BLaER1 (cell line): ENCODE data around the gene CCDC69.

Source experiments
- H3K27ac ChIP-seq: shearing (Covaris generic); formaldehyde crosslinking; 2 replicates; pipeline ENCODE4 v1.8.1; 2022
- H3K27me3 ChIP-seq: shearing (Covaris generic); formaldehyde crosslinking; 2 replicates; pipeline ENCODE4 v1.8.1; 2022
- H3K36me3 ChIP-seq: shearing (Covaris generic); formaldehyde crosslinking; 2 replicates; pipeline ENCODE4 v1.8.1; 2022
- H3K4me1 ChIP-seq: shearing (Covaris generic); formaldehyde crosslinking; 2 replicates; pipeline ENCODE4 v1.8.1; 2022
- H3K4me2 ChIP-seq: shearing (Covaris generic); formaldehyde crosslinking; 2 replicates; pipeline ENCODE4 v1.8.1; 2022
- H3K4me3 ChIP-seq: shearing (Covaris generic); formaldehyde crosslinking; 2 replicates; pipeline ENCODE4 v1.8.1; 2022
- H3K9ac ChIP-seq: shearing (Covaris generic); formaldehyde crosslinking; 2 replicates; pipeline ENCODE4 v1.8.1; 2022
- H3K9me3 ChIP-seq: shearing (Covaris generic); formaldehyde crosslinking; 2 replicates; pipeline ENCODE4 v1.8.1; 2022
- H4K20me1 ChIP-seq: shearing (Covaris generic); formaldehyde crosslinking; 2 replicates; pipeline ENCODE4 v1.8.1; 2022
- Cebpa-rat ChIP-seq: shearing (Covaris generic); IDR thresholded peaks from 2 replicates; pipeline ENCODE4 v1.8.1; 2022

CCDC69 gene

DNA sequence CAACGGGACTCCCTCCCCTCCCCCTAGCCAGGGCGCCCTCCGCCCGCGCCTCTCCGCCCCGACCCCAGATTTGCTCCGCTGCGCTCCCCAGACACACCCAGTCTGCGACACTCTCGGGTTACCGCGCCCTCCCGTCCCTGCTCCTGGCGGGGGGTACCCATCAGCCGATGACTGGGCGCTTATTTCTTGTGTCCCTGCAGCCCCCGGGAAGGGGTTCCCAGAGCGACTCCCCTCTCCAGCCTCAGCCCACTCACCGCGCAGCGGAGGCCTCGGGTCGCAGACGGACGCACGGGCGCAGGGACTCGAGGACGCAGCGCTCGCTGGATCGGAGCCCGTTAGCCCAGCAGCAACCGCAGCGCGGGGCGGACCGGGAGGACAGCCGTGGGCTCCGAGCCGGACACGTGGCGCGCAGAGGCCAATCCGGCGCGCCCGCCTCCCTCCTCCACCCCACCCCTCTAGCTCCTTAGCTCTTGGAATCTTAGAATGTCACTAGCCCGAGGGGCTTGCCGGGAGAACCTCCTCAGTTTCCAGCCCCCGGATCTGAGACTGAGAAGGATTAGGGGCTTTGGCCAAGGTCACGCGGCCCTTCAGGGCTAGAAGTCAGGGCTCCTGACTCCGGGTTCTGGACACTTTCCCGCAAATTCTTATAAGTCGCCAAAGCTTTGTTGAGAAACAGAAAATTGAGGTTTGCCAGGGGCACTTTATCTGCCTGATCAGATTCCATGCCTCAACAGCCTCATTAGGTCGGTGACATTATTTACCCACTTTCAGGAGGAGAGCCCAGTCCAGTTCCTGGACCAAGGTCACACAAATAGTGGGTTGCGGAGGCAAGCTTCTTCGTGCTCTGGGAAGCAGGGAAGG is 66.2 kb downstream of the CCDC69 start, which contains the start of gene ANXA6:
Gene ANXA6, minus strand, starts transcription at position 354 of the 861 bp plus-strand sequence. CDS start 9,878 bp downstream, outside the sequence.
- Histone ChIP-seq H3K4me1 (peaks cover 57% of the 10 kb centered on the region), H3K9ac (peak within 1 kb of the TSS; percentile 85), H4K20me1 (no peaks in the 10 kb centered on the region), H3K27ac (peak within 1 kb of the TSS; percentile 82), H3K27me3 (no peaks in the 10 kb centered on the region), H3K9me3 (no peaks in the 10 kb centered on the region), H3K4me3 (peak within 1 kb of the TSS; percentile 86), H3K36me3 (no peaks in the 10 kb centered on the region), H3K4me2 (peak within 1 kb of the TSS; percentile 98)
- no peak for TF ChIP-seq Cebpa-rat

DNA sequence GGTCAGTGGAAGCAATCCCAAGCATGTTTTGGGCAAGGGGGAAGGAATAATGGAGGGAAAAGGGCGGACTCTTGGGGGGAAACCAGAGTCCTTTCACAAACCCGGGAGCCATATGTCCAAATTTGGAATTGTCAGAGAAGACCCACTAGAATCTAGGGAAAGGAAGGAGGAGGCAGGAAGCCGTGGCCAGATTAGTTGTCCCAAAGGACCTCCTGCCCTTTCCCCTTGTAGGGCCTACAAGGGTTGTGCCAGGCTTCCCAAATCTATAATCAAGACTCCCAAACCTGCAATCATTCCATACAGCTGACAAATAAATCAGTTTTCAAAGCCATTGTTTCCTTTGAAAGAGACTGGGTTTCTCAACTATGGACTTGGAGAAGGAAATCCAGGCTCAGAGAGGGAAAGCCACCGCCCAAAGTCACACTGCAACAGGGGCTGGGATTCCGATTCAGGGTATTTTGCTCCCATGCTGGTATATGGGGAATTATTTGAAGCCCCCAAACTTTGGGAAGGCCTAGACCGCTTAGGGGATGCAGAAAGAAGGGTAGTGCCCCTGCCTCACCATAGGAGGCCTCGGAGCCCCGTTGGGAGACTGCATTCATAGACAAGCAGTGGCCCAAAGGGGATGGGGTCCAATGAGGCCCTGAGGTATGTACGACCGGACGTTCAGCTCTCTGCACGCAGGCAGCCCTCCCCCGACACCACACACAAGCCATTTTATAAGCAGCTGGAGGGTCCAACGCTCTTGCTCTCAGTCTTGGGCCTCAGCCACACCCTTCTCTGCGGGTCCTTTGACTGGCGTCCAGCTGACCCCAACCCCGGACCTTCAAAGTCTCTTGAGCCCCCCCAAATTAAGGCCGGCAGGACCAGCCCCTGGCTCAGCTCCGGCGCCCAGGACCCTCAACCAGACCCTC is 67.1 kb downstream of the CCDC69 start:
- no peaks in the 10 kb centered on the region for H3K9me3 ChIP-seq
- peak overlapping the region; percentile 98 for H3K4me2 ChIP-seq
- TF ChIP-seq Cebpa-rat: no peak
- H3K27me3 ChIP-seq: no peaks in the 10 kb centered on the region
- H3K9ac ChIP-seq: peak overlapping the region; percentile 85
- H3K4me3 ChIP-seq: peak overlapping the region; percentile 86
- H3K4me1 ChIP-seq: peaks cover 66% of the 10 kb centered on the region
- H4K20me1 ChIP-seq: no peaks in the 10 kb centered on the region
- H3K27ac ChIP-seq: peak overlapping the region; percentile 82
- H3K36me3 ChIP-seq: no peaks in the 10 kb centered on the region

- H3K4me1 ChIP-seq: peaks cover 74% of the 10 kb centered on the region
- H4K20me1 ChIP-seq: no peaks in the 10 kb centered on the region
- no peaks in the 10 kb centered on the region for H3K27me3 ChIP-seq
- peak overlapping the region; percentile 86 for H3K4me3 ChIP-seq
- H3K4me2 ChIP-seq: peak overlapping the region; percentile 98
- H3K9me3 ChIP-seq: no peaks in the 10 kb centered on the region
- H3K27ac ChIP-seq: peak overlapping the region; percentile 82
- H3K36me3 ChIP-seq: no peaks in the 10 kb centered on the region
- H3K9ac ChIP-seq: peak overlapping the region; percentile 85
- TF ChIP-seq Cebpa-rat: no peak
Measured at GRCh38 chr5:151155775-151156506, 68.0 kb downstream of the CCDC69 start.

DNA sequence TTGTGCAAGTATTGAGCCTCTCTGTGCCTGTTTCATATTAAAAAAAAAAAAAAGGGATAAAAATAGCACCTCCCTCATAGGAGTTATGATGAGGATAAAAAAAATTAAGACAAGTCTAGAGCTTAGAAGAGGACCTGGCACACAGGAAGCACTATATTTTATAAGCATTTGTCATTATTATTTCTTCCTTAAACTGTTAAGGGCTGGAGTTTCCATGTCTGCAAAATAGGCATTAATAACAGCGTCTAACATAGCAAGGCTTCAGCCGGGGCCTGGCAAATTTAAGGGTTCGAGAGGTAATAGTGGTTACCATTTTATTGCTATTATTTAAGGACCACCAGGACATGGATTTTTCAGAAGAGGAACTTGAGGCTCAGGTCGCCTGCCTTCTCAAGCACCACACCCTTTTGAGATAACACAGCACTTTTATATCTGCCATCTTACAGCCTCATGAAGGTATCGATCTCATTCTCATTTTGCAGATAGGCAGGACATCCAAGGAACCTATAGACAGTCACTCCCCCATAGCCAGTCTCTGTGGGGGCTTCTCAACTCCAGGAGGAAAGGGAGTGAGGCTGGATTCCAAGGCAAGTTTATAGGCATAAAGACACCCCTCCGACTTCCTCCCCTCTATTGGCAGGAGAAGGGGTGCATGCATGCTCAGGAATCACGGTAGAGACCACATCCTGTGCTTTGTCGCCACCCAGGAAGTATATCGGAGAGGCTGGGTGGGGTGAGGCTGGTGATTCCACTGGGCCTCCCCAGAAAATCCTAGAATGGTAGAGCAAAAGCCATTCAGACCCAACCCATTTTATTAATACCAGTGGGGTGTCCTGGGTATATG is 68.7 kb downstream of the CCDC69 start:
- Histone ChIP-seq H4K20me1 (no peaks in the 10 kb centered on the region), H3K36me3 (no peaks in the 10 kb centered on the region), H3K9ac (peak overlapping the region; percentile 85), H3K4me3 (peak overlapping the region; percentile 86), H3K27me3 (no peaks in the 10 kb centered on the region), H3K4me1 (peaks cover 82% of the 10 kb centered on the region), H3K27ac (peak overlapping the region; percentile 82), H3K4me2 (peak overlapping the region; percentile 98), H3K9me3 (no peaks in the 10 kb centered on the region)
- TF ChIP-seq Cebpa-rat: no peak

DNA sequence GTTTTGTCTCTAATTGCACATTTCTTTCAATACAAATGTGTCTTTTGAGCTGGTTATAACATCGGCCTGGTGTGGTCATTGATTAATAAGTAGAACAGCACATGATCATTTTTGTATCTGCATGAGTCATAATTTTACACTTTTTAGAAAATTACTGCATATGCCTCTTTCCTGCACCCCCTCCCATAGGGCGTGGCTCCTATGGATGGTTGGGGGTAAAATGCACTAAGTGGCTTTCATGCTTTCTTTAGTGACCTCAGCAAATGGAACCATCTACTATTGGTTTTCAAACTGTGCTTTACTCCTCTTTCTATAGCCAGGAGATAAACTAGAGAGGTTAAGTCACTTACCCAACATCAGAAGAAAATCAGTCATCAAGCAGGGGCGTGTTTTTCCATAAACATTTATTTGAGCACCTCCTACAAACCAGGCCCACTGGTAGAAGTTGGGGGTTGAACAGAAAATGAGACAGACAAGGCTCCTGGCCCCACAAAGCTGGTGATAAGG is 70.1 kb downstream of the CCDC69 start:
- Histone ChIP-seq H3K9ac (no peak overlapping the region), H4K20me1 (no peaks in the 10 kb centered on the region), H3K9me3 (no peaks in the 10 kb centered on the region), H3K27me3 (no peaks in the 10 kb centered on the region), H3K4me1 (peaks cover 94% of the 10 kb centered on the region), H3K4me2 (no peak overlapping the region), H3K36me3 (no peaks in the 10 kb centered on the region), H3K27ac (no peak overlapping the region), H3K4me3 (no peak overlapping the region)
- TF ChIP-seq Cebpa-rat: no peak

- no peak for TF ChIP-seq Cebpa-rat
- Histone ChIP-seq H3K36me3 (no peaks in the 10 kb centered on the region), H3K4me3 (no peak overlapping the region), H3K27ac (no peak overlapping the region), H3K4me2 (no peak overlapping the region), H3K9ac (no peak overlapping the region), H3K4me1 (peaks cover 92% of the 10 kb centered on the region), H3K27me3 (no peaks in the 10 kb centered on the region), H4K20me1 (no peaks in the 10 kb centered on the region), H3K9me3 (no peaks in the 10 kb centered on the region)
Measured at GRCh38 chr5:151153300-151153699, 70.6 kb downstream of the CCDC69 start.

- H4K20me1 ChIP-seq: no peaks in the 10 kb centered on the region
- TF ChIP-seq Cebpa-rat: no peak
- H3K27ac ChIP-seq: peak overlapping the region; percentile 81
- peaks cover 14% of the 10 kb centered on the region for H3K36me3 ChIP-seq
- H3K9me3 ChIP-seq: no peaks in the 10 kb centered on the region
- H3K4me2 ChIP-seq: peak overlapping the region; percentile 90
- peaks cover 82% of the 10 kb centered on the region for H3K4me1 ChIP-seq
- H3K27me3 ChIP-seq: no peaks in the 10 kb centered on the region
- no peak overlapping the region for H3K4me3 ChIP-seq
- no peak overlapping the region for H3K9ac ChIP-seq
Measured at GRCh38 chr5:151151793-151152192, 72.1 kb downstream of the CCDC69 start.

- peak overlapping the region; percentile 90 for H3K4me2 ChIP-seq
- H3K4me3 ChIP-seq: 0 out of 2 replicates have a peak overlapping the region, but pooled peaks have one; percentile 32
- H3K4me1 ChIP-seq: peaks cover 76% of the 10 kb centered on the region
- peak overlapping the region; percentile 66 for H3K9ac ChIP-seq
- H4K20me1 ChIP-seq: no peaks in the 10 kb centered on the region
- peak overlapping the region; percentile 81 for H3K27ac ChIP-seq
- no peaks in the 10 kb centered on the region for H3K9me3 ChIP-seq
- TF ChIP-seq Cebpa-rat: no peak
- peaks cover 19% of the 10 kb centered on the region for H3K36me3 ChIP-seq
- H3K27me3 ChIP-seq: no peaks in the 10 kb centered on the region
Measured at GRCh38 chr5:151151263-151151660, 72.6 kb downstream of the CCDC69 start.
